HG03378 (cell line): ENCODE results near the gene KATNB1.
"Not testable (repeated sequence)": the region's sequence is repeated elsewhere in the genome, so short reads cannot be mapped to it uniquely, and the experiment has no call there.

Source experiments
- ATAC-seq: cut with Tn5 transposase; IDR thresholded peaks from one replicate; pipeline ENCODE4 v1.9.1; 2021; ENCODE audit warnings: mild to moderate bottlenecking, moderate library complexity; ENCODE audit not compliant: unreplicated experiment

The KATNB1 gene

DNA sequence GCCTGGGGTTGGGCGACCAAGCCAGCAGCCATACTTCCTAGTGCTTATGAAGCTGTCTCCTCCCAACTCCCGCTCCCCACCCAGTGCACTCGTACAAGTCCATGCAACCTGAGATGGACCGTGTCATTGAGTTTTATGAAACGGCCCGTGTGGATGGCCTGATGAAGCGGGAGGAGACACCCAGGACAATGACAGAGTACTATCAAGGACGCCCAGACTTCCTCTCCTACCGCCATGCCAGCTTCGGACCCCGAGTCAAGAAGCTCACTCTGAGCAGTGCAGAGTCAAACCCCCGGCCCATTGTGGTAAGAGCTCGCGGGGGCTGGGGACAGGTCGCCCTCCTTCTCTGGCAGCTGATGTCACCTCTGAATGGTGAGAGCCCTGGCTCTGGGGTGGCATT, 11.0 kb upstream of the KATNB1 start:
- no peak for ATAC-seq

DNA sequence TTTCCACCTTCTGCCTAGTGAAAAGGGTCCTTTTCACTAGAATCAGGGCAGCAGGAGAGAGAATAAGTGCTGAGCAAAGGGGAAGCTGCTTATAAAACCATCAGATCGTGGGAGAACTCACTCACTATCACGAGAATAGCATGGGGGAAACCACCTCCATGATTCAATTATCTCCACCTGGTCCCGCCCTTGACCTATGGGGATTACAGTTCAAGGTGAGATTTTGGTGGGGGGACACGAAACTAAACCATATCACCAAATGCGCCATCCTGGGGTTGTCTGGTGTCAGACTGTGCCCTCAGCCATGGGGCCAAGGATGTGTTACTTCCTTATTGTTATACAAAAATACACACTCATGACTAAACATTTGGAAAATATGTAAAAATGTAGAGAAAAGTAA, 10.4 kb upstream of the KATNB1 start:
- ATAC-seq: no peak

DNA sequence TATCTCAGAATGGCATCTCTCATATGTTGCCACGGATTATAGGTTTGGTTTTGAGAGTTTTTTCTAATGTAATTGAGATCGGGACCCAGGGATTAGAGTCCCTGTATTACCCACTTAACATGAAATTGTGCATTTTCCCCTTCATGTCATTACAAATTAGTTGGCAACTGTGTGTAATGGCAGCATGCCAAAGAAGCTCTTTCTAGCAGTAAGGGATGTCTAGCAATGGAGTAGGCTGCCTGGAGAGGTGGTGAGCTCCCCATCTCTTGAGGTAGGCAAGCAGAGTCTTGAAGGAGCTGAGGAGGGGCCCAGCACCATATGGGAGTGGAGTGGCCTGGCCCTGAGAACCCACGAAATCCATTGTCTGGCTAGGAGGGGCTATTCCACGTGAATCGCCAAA, 10.0 kb upstream of the KATNB1 start:
- ATAC-seq: no peak

DNA sequence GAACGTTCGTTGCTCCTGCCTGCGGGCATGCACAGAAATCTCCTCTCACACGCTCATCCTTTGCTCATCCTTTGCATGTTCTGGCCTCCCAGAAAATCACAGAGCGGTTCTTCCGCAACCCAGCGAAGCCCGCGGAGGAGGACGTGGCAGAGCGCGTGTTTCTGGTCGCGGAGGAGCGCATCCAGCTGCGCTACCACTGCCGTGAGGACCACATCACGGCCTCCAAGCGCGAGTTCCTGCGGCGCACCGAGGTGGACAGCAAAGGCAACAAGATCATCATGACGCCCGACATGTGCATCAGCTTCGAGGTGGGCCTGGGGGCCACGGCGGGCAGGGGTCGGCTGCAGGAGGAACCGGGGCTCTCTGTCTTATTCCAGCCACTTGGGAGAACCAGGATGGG, 9.6 kb upstream of the KATNB1 start:
- ATAC-seq: no peak

DNA sequence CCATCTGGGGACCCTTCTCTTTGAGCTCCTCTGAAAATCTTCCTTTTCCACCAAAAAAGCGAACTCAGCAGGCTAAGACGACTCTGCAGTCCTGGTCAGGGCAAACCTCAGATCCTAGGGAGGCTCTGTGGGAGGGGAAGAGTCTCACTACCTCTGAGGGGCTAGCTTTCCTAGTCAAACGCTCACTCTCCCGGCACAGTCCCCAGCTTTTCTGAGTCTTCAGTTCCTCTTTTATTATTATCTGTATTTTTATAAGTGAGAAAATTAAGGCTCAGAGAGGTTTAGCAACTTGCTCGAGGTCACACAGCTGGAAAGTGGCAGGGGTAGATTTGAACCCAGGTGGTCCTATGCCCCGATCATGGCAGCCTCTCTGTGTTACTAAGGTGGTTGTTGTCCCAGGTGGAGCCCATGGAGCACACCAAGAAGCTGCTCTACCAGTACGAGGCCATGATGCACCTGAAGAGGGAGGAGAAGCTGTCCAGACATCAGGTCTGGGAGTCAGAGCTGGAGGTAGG, 9.1 kb upstream of the KATNB1 start:
- ATAC-seq: no peak

DNA sequence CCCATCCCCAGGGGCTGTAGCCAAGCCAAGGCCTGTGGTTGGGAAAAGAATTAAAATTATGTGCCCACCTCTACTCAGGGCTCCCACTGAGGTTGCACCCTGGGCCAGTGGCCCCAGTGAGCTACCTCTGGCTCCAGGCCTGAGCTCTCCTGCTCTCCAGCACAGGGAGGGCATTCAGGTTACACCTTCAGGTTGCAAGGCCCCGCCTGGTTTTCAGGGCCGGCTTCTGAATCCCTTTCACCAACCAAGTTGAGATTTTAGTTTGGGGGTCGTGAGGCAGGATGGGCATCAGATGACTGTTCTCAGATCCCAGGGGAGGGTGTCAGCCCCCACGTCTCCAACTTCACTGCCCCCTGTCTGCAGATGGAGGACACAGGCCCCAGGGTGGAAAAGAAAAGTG, 8.0 kb upstream of the KATNB1 start:
- no peak for ATAC-seq

DNA sequence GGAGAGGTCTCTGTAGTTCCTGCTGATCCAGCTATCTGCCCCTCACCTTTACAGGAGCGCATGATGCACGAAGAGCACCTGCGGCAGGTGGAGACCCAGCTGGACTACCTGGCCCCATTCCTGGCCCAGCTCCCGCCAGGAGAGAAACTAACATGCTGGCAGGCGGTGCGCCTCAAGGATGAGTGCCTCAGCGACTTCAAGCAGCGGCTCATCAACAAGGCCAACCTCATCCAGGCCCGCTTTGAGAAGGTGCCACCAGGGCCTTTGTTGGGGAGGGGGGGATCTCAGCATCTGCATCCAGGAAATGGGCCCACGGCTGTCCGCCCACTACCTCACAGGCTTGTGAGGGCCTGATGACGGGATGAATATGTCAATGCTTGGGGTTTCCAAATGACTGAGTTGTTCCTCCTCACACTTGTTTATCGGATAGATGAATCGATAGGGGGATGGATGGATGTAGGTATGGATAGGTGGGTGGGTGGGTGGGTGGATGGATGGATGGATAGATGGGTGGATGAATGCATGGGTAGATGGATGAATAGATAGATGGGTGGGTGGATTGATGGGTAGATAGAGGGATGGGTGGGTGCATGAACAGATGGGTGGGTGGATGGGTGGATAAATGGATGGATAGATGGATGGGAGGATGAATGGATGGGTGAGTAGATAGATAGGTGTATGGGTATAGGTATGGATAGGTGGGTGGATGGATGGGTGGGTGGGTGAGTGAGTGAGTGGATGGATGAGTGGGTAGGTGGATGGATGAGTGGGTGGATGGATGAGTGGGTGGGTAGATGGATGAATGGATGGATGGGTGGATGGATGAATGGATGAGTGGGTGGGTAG, 7.0 kb upstream of the KATNB1 start:
- ATAC-seq: no peak

DNA sequence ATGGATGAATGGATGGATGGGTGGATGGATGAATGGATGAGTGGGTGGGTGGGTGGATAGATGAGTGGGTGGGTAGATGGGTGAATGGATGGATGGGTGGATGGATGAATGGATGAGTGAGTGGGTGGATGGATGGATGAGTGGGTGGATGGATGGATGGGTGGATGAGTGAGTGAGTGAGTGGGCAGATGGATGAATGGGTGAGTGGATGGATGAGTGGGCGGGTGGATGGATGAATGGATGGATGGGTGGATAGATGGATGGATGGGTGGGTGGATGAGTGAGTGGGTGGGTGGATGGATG, 6.4 kb upstream of the KATNB1 start:
- ATAC-seq: no peak

DNA sequence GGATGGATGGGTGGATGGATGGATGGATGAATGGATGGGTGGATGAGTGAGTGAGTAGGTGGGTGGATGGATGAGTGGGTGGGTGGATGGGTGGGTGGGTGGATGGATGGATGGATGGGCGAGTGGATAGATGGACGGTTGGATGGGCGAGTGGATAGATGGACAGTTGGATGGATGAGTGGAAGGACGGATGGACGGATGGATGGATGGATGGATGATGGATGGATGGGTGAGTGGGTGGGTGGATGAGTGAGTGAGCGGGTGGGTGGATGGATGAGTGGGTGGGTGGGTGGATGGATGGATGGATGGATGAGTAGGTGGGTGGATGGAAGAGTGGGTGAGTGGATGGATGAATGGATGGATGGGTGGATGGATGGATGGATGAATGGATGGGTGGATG, 5.7 kb upstream of the KATNB1 start:
- not testable (repeated sequence) for ATAC-seq

DNA sequence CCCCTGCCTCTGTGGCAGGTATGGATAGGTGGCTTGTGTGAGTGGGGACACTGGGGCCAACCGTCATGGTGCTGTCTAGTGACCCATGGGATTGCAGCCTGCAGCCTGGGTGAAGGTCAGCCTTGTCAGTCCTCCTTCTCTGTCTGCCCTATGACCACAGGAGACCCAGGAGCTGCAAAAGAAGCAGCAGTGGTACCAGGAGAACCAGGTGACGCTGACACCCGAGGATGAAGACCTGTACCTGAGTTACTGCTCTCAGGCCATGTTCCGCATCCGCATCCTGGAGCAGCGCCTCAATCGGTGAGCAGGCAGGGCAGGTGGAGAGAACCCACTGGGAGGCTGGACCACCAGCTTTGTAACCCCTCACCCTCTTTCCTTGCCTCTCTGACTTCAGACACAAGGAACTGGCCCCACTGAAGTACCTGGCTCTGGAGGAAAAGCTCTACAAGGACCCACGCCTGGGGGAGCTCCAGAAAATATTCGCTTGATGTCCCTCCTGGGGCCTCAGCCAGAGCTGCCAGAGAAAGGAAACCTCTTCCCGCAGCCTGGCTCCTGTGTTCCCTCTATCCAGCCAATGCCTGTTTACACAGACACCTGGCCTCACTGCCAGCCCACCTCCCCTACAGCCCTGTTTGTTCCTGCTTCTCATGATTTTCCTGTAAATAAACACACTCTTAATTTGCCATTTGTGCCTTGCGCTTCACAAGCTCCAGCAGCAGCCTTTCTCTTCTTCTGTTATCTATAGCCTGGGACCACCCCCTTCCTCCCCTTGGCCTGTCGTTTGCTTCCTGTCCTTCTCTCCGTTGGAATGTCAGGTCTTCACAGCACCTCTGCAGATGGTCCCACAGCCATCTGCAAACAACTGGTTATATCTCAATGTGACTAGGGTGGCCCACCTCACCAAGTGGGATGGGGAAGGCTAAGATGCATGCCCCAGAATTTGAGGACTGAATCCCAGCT, 4.5 kb upstream of the KATNB1 start:
- no peak for ATAC-seq

DNA sequence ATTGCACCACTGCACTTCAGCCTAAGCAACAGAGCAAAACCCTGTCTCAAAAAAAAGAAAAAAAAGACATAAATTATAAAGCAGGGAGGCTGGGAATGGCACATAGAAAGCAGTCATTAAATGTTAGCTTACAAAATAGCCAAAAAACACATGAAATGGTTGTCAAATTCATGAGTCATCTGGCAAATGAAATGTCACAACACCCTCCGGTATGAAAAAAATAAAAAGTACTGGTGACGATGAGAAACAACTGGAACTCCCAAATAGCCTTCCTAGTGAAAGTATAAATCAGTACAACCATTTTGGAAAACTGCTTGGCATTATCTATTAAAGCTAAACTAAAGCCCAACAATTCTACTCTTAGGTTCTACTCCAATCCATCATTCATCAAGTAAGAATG, 3.5 kb upstream of the KATNB1 start:
- no peak for ATAC-seq

DNA sequence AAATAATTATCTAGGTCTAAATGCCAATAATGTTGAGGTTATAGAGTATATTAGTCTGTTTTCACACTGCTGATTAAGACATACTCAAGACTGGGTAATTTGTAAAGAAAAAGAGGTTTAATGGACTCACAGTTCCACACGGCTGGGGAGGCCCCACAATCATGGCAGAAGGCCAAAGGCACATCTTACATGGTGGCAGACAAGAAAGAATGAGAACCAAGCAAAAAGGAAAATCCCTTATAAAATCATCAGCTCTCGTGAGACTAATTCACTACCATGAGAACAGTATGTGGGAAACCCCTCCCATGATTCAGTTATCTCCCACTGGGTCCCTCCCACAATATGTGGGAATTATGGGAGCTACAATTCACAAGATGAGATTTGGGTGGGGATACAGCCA, 2.9 kb upstream of the KATNB1 start:
- ATAC-seq: no peak

DNA sequence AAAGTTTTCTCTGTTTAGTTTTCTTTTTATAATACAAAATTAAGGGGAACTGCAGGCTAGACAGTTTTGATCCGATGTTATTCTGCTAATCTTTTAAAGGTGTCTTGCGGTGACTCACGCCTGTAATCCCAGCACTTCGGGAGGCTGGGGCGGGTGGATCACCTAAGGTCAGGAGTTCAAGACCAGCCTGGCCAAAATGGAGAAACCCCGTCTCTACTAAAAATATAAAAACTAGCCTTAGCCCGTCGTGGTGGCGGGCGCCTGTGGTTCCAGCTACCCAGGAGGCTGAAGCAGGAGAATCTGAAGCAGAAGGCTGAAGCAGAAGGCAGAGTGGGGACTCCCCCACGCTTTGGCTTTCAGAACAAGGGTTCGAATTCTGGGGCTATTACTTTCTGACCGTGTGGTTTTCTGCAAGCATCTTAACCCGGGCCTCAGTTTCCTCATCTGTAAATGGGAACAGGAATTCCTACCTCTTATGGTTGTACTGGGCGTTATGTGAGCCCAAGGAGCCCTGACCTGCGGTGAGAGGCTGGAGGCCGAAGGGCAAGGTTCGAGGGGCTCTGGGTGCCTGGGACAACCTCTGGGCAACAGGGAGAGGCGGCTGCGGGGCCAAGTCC, 1.2 kb upstream of the KATNB1 start:
- no peak for ATAC-seq

DNA sequence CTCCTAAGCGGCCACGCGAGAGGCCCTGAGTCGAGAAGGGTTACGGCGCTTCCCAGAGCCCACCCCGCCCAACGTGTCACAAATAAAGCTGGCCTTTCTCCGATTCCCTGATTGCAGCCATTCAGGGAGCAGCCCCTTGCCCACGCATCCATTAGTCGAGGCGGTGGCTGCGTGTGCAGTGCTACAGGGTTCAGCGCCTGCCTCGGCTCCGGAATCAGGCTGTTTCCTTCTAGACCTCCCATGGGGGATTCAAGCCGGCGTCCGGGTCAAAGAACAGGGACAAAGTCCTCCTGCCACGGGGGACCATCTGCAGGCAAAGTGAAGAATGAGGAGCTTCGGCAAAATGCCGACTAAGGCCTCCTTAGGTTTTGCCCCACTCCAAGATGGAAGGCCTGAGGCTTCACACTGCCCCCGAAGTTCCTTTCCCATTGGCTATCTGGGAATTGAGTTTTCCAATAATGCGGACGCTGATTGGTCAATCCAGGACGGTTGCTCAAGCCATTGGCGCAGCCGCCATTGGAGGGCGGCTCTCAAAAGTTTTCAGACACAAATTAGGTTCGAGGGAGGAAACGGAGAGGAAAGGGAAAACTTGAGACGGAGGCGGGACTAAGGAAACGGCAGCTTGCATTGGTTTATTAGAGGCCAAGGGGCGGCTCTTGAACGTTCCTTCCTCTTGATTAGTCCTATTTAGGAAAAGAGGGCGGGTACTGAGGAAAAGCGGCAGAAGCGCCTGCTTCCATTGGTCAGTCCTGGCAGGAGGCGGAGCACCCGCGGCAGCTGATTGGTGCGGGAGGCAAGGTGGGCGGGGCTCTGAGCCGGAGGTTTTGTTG, 430 bp upstream of the KATNB1 start:
- peak; percentile 85 for ATAC-seq

DNA sequence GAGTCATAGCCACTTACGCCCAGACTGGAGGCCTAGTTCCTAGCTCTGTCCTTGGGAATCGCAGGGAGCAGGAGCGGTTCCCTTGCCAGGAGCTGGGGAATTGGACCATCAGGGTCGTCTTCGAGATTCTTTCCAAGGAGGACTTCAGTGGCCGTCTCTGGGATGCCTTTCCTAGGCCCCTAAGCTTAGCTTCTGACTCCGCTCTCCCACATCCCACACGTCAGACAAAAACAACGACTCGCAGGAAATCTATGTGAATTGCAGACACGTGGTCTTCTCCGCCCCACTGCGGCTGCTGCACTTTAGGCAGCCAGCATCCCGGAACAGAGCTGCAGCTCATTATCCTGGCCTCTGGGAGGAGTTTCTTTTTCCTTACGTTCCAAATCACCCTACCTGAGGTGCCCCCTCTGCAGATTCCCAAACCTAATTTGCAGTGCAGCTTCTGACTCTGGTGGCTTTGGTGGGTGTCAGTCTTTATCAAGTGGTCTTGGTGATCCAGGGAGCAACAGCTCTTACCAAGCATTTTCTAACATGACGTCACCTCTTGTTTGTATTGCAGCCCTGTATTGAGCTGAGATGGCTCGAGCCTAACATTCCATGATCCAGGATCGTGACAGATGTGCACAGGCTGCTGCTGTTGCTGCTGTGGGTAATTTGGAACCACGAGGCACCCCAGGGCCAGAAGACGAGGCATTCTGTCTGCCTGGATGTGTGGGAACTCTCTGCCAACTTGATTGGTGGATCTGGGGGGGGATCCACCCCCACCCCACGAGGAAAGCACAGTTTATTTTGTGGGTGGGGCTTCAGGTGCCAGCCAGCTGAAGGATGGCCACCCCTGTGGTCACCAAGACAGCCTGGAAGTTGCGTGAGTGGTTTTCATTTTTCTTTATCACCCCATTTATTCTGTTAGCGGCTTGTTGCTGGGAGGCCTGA, 1.1 kb downstream of the KATNB1 start:
- no peak for ATAC-seq

DNA sequence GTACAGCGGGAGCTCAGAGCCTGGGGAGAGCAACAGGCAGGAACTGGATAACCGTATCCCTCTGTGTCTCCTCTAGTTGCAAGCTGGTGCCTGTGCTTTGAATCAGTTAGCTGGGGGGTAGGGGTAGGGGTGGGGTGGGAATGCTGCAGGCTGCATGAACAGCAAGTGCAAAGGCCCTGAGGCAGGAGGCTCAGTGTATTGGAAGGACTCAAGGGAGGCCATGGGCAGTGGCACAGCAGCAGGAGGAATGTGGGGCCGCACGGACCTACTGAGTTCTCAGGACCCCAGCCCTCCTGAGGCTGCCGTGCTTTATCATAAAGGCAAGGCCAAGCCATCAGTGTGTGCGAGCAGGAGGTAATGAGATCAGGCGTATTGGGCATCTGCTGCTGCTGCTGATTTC, 3.3 kb downstream of the KATNB1 start:
- ATAC-seq: no peak

DNA sequence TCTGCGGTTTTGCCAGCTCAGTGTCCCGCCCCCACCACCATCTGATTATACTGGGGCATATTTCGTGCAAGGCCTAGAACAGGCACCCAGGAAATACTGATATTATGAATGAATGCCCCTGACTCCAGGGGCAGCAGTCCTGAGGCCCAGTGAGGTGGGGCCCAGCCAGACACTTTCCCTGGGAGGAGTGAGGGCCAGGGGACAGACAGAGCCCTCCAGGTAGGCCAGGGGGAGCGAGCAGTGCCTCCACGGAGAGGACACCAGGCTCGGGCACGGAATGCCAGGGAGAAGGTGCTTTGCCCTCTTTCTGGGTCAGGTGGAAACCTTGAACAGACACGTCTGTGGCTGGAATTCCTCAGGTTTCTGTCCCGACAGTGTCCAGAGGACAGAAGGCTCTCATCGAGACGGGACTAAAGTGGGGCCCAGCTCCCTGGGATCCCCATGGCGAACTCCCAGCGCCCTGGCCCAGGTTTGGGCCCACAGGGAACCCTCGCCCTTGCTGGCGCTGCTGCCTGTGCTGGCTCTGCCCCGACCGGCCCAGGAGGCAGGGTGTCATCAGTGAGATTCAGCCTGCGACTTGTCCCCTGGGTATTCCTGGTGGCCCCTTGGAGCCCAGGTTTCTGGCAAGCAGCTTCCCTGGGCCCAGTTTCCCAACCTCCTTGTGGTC, 4.3 kb downstream of the KATNB1 start:
- no peak for ATAC-seq

DNA sequence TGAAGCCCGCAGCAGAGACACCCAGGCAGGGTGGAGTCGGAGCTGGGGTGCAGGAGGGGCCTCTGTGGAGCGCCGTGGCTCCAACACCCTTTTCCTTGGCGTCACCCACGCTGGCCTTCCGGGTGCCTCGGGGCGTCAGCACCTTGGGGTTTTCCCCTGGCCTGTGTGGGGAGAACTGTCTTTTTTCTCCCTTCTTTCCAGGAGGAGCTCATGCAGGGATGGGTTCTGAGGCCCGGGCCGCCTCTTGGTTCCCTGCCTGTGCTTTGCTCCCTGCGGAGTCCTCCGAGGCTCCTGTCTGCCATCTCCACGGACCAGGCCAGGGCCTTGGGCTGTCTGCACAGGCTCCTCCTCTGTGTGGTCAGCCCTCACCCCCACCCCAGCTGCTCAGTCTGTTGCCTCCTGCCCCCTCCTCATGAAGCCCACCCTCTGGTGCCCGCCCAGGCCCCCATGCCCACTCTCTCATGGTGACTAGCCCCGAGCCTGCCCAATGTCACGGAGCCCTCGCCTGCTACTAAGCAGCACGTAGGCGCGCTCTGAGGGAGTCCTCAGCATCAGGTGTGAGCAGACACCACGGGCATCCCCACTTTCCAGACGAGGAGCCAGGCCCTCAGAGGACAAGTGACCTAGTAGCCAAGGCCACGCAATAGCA, 5.0 kb downstream of the KATNB1 start:
- no peak for ATAC-seq
